ENCODE data around the gene RXRA.

Gene RXRA

DNA sequence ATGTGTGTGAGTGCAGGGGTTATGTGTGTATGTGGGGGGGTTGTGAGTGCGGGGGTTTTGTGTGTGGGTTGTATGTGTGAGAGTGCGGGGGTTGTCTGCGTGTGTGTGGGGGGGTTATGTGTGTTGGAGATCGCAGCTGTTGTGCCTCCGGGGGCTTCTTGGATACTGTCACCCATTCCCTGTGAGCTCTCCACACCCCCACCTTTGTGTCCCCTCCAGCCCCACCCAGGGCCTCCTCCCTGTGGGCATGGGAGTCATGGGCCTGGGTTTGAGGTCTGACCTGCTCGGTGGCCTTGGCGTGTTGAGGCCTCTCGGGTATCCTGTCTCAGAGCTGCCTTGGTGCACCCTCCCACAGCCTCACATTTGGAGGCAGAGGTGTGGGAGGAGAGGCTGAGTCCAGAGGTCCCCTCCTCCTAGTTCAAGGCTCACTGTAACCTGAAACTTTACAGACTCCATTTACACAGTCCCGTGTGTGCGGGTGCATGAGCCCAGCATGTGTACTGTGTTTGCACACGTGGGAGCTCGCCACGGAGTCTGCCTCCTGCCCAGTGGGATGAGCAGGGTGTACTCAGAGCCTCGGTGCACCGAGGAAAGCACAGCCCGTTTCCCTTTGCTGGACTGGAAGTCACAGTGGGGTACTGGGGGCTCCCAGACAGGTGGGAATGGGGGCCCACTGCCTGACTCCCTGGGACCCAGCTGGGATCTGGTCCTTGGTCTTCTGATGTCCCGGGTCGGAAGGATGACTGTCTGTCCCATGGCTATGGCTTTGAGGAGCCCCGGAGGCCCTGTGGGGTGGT, 43.4 kb downstream of the RXRA start:
- no peak for DNase-seq (ENCODE audit: low read depth)

DNA sequence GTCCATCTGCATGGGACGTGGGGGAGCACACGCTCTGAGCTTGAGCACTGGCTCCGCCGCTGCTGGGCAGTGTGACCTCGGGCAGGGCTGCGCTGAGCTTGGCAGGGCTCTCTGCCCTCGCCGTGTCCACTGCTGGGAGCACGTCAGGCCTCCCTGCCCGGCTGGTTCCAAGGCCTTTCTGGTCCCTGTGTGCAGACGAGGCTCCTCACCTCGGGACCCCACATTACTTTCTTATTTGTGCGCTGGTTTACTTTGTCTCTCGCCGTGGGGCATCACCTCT, 43.9 kb downstream of the RXRA start:
- DNase-seq (ENCODE audit: low read depth): no peak

DNA sequence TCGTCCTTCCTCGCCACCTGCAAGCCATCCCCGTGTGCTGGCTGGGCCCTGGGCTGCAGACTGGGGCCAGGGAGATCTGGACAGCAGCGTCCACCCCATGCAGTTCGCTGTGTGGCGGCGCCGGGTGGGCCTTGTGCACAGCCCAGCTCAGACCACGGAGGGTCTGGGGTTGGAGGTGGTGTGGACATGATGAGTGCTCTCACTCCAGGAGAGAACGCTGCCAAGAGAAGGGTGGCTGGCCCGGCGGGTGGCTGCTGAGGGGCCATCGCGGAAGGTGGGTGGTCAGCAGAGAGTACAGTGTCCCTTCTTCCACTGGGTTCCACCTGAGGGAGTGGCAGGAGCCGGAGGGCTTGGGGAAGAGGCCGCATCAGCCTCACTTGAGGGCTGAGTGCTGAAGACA, 44.4 kb downstream of the RXRA start:
- no peak for DNase-seq (ENCODE audit: low read depth)

DNA sequence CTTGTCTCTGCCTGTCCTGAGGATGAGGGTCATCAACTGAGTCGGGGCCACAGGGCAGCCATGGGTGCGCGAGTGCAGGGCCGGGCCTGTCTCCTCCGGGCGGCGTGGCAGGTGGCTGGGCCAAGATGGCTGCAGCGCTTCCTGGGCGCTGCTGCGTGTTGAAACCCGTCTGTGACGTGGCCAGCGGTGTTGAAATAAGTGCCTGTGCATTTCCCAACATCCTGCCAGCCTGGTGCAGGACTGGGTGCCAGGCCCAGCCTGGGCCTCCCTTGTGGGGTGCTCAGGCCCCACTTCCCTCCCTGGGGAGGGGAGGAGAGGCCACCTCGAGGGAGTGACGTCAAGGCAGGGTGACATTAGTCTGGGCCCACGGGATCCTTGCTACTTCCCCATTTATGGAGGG, 45.5 kb downstream of the RXRA start:
- DNase-seq (ENCODE audit: low read depth): no peak

DNA sequence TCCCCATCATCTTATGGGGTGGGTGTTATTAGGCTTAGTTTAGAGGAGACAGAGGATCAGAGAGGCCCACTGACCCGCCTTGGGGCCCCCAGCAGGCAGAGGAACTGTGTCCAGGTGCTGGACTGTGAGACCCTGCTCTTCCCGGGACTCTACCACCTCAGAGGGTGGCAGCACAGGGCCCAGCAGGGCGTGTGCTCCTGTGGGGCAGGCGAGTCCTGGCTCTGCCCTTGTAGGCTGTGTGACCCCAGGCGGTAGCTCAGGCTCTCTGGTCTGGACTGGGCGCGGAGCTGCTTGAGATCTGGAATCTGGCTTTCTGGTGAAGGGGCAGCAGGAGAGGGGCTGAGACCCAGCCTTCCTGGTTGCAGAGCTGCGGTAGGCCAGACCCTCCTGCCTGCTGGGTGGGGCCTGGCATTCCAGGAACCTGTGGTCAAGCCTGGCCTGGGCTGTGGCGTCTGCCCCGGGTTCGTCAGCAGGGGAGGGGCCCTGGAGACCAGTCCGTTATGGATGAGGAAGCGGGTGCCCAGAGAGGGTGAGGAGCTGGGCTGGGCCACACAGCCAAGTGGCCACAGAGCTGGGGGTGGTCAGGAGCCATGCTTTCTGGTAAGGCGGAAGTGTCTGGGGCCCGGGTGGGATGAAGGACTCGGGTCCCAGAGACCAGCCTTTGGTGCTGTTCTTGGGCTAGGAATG, 46.5 kb downstream of the RXRA start:
- no peak for DNase-seq (ENCODE audit: low read depth)

DNA sequence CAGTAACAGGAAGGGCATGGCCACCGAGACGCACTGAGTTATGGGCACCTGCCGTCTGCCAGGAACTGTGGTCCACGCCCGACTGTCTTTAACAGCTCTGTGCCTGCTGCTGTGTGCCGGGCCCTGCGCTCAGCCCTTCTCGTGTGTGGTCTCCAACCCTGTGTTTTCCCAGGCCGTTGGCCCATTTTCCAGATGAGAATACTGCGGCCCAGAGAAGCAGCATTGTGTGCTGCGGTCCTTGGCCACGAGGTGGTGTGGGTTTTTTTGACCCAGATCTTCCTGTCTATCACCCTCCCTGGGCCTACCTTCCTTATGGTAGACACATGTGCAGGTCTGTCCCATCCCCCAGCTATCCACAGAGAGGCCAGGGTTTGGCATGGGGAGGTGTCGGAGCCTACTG, 47.0 kb downstream of the RXRA start:
- DNase-seq (ENCODE audit: low read depth): no peak

DNA sequence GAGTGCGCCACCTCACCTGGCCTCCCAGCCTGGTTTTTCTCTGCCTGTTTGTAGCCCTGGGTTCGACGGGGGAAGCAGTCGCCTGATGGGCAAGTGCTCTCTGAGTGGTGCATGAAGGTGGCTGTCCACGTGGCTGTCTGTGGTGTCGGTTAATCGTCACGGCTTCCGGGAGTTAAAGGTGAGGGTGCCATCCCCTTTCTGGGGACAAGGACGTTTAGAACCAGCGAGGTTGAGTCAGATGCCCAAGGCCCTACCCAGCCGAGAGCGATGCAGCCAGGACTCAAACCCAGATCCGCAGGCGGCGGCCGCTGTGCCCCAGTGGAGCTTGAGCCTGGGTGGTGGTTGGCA, 47.7 kb downstream of the RXRA start:
- DNase-seq (ENCODE audit: low read depth): no peak

DNA sequence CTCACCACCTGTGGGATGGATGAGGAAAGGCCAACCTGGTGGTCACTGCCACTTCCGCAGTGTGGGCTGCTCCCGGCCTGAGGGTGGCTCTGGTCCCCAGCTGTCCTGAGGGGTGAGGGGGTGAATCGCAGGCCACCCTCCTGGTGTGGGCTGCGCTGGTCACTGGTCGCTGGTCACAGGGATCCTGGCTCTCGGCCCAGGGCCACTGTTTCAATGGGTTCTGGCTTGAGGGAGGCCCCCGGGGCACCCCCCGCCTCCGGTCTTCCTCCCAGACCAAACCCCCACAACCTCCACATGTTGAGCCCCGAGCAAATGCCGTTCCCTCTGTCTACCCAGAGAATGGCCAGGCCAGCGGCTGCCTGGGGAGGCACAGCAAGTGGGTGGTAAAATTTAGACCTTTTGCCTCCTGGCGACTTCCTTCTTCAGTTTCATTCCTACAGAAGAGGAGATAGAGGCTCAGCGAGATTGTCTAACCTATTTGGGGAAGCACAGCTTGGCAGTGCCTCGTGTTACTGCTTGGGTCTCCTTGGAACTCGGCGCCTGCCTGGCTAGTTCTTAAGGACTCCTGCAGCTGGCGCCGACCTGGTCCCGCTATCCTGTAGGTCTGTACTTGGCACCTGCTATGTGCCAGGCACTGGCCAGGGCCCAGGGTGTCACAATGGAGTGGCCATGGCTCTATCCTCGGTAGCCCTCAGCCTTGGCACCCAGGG, 48.2 kb downstream of the RXRA start:
- no peak for DNase-seq (ENCODE audit: low read depth)

DNA sequence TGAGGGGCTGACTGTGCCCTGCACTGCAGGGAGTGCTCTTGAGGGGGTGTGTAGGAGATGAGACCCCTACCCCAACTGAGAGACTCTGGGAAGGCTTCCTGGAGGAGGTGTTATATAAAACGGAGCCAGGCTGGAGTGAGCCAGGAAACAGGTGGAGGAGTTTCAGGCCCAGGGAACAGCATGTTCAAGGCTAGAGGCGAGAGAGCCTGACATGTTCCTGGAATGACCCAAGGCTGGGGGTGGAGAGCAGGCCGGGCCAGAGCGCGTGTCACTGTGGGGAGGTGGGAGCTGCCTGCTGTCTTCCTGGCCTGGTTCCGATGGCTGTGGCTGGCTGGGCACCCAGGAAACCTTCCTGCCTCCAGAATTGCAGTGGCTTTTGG, 48.7 kb downstream of the RXRA start:
- DNase-seq (ENCODE audit: low read depth): no peak

DNA sequence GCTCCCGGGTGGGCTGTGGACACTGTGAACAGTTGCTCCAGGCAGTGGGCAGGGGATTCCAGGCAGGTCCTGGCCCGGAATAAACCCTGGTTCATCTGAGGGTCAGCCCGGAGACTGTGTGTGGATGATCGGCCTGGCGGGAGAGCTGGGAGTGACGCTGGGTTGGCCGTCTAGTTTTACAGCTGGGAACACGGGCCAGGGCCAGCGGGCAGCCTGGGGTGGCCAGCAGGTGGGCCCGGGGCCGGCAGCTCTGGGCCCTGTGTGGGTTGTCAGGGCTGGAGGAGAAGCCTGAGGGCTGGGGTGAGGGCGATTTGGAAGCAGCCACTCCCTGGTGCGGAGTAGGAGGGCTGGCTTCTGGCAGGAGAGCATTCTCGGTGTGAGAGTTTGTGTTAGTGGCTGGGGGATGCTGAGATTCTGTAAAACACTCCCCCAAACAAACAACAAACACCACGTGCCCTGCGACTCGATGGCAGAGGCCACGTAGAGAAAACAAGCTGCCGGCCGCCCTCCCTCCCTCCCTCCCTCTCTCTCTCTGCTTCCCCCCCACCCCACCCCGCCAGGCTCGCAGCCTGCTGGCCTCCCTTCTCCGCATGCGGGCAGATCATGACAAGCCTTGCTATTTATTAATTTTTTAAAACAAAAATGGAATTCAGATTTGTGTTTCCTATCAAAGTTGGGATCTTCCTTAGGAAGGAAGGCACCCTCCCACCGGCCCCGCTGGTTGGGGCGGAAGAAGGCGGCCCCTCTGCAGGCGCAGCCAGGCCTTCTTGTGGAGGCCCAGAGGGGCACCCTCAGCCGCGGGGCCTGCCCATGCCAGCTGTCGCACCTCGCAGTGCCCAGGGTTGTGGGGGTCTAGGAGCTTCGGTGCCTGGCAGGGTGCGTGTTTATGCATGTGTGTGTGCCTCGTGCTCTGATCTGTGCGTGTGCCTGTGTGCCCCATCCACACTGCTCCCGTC, 49.5 kb downstream of the RXRA start:
- no peak for DNase-seq (ENCODE audit: low read depth)

DNA sequence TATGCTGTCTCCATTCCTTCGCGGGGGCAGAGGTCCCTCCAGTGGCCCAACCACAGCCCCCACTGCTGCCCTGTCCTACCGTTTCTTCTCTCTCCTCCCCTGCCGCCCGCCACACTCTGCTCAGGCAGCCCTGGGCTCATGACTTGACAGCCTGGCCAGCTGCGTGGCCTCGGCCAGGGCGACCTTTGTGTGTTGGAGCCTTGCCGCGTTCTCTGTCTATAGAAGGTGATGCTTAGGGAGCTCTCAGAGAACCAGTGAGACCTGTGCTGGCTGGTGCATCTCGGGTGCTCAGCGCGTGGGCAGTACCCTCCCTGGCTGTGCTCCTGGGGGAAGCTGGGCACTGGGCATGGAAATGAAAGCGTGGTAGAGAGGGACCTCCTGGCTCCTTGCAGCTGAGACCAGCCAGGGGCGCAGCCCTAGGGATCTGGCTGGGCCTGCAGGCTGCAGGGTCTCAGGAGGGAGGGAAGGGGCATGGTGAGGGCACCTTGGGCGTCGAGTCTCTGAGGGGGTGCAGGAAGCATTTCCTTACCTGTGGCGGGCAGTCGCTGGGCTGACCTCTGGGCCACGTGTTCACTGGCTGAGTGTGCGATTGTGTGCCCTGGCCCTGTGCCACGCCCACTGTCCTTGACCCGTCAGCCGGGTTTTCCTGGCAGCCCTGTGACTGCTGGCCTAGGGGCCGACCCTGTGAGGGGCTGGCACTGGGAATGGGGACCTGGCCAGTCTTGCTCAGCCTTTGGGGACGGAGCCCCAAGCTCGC, 50.3 kb downstream of the RXRA start:
- DNase-seq (ENCODE audit: low read depth): no peak

DNA sequence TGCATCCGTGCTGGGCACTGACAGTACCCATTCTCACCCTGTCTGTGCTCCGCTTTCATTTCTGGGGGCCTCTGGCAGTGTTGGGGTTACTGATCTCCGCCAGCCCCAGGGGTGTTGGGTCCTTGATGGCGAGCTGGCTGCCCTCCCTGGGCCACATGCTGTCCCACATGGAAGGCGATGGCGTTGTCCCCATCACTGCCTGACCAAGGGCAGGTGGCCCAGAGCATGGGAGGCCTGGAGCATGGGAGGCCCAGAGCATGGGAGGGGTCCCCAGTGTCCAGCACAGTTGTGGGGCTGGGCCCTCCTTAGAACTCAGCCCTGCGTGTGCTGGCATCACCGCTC, 50.9 kb downstream of the RXRA start:
- no peak for DNase-seq (ENCODE audit: low read depth)

DNA sequence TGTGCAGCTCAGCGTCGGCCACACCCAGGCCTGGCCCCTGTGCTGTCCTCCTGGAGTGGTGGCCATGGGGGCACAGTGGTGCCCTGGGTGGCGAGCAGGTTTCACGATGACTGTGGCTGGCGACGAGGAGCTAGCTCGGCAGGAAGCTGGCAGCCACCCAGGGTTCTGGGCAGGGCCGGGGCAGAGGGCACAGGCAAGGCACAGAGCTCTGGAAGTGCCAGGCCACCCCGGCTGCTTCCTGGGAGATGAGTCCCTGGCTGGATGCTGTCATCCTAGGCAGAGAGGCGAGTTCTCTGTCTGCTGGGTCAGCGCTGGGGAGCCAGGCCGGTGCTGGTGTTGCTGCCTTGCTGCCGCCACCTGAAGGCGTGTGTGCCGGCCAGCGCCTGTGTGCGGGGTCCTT, 51.7 kb downstream of the RXRA start:
- DNase-seq (ENCODE audit: low read depth): no peak

DNA sequence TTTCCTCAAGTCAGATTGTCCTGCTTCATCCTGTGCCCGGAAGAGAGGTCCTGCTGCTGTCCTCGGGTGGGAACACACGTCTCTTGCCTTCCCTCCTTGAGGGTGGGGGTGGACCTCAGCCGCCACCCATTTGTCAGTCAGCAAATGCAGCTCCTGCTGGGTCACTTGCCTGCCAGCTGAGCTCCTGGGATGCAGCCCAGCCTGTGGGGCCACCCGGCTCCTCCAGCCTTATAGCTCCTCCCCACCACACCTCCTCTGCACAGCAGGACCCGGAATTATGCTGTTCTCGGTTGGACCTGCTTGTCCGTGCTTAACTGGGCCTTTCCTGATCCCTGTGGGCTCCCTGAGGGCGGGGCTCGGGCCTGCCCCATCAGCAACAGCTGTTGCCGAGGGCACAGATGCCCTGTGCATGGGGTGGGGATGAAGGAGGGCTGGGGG, 52.7 kb downstream of the RXRA start:
- no peak for DNase-seq (ENCODE audit: low read depth)

DNA sequence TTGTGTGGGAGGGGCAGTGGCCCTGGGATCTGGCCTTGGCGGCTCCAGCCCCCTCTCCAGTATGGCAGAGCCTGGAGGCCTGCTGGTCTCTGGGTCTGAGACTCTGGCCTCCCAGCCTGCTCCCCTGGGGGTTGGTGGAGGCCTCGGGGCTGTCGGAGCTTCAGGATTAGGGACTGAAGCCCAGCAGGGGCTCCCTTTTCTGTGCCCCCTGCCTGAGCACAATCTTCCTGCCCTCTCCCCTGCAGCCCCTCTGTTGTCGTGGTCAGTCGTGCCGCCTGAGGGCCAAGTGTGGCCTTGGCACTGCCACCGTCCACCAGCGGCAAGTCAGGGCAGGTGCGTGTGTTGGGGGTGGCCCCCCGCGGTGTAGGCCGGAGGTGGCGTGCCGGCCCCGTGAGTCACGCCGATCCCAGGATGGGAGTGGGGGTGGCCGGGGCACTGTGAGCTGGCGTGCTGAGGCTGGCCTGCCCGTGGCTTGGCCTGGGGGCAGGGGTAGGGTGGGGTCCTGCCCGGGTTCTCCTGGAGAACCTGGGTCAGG, 53.6 kb downstream of the RXRA start:
- no peak for DNase-seq (ENCODE audit: low read depth)

DNA sequence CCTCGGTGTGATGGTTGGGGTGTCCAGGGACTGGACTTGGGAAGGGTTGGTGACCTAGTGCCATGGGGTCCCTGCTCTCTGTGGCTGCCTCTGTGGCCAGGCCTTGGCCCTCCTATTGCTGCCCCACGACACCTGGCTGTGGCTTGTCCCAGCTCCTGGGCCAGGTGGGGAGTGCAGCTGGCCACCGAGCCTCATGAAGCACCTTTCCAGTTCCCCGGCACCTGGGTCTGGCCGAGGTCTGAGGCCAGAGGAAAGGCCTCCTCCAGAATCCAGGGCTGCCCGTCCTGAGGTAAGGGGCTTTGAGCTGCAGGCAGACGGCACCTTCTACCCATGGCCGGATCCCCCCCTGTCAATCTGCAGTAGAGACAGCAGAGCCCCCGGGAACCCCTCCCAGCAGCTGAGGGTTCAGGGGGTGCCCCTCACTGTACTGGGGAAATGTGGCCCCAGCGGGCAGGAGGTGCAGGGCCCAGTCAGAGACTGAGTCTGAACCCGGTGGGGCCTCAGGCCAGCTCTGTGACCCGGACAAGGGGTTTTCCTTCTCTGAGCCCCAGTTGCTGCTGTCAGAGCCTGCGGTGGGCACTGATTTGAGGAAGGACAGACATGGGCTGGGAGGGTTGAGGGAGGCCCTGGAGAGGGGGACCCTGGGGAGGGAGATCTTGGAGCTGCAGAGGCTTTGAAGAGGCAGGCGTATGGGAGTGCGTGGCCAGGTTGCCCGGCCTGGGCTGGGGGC, 54.5 kb downstream of the RXRA start:
- DNase-seq (ENCODE audit: low read depth): no peak

DNA sequence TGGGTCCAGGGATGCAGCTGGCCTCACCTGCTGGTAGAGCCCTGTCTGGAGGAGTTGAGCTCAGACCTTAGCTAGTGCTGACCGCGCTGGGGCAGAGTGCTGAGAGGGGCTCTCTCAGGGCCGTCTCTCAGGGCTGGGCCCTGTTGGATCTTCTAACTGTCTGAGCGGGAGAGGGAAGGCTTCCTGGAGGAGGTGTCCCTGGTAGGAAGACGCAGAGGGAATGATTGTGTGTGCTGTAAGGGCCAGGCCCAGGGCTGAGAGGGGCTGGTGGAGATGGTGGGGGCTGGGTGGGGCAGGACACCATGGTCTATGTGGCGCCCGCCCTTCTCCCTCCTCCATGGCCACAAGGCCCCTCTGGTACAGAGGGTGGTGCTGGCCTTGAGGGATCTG, 55.0 kb downstream of the RXRA start:
- DNase-seq (ENCODE audit: low read depth): no peak

DNA sequence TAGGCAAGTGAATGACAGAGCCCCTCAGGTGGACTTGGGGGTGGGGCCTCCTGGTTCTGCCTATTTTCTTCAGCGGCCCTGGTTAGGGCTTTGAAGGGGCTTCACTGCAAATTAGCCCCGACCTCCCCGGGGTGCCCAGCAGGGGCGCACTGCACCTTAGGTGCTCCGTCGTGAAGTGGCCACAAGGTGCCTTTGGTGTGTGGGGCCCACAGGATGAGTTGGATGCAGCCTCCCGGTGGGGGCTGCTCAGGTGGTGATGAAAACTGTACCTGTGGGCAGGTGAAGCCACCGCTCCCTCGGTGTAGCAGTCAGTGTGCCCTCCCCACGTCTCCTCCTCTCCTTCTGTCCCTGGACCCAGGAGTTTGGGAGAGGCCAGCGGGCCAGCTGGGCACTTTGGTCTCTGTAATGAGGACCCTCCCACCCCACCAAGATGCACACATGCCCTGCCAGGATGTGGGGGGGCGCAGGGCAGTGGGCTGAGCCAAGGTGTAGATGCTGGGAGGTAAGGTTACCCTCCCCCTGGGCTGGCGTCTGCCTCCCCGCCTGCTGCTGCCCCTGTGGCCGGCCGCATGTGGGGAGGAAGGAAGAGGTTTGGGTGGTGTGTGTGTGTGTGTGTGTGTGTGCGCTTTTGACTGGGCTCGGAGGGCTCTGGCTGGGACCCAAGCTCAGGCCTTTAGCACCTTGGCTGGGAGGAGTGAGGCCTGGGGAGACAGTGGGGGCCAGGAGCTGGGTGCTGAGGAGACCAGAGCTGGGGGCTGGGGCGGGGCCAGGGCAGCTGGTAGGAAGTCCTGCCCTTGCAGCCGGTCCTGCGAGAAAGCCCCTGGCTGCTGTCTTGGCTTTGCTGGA, 55.6 kb downstream of the RXRA start:
- DNase-seq (ENCODE audit: low read depth): no peak

DNA sequence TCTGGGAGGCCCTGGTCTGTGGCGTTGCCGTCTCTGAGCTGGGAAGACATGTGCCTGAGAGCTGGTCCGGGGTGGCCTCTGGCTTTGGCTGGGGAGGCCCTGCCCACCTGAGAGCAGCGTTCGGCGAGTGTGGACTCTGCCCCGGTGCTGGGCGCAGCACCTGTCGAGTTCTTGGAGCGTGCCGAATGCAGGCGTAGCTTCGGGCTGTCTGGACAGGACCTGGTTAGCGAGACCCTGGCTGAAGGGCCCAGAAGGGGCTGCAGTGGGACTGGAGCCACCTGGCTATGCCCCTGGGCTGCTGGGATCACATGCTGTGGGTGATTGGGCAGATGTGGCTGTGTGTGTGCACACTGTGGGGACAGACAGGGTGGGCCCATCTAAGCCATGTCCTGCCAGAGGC, 56.5 kb downstream of the RXRA start:
- no peak for DNase-seq (ENCODE audit: low read depth)

DNA sequence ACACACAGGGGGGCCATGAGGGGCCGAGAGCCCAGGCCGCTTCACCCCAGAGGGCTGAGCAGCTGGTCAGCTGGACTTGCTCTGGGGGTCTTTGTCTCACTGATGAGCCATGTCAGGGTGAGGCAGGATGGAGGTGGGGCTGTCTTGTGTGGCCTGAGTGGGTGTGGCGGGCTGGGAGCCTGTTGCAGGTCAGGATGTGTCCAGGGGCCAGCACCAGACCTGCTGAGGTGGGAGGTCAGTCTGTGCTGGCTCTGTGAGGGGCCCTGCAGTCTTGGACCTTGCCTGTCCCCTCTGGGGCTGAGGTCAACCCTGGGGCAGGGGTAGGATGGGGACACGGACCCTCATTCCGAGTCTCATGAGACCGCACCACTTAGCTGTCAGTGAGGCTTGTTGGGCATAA, 56.9 kb downstream of the RXRA start:
- no peak for DNase-seq (ENCODE audit: low read depth)
